Erythroblast (primary cell): ENCODE data around the gene ARRDC3.

Source experiments
- GATA1 ChIP-seq: IDR thresholded peaks from 2 replicates; pipeline ENCODE4 v1.6.1; 2011; ENCODE audit warnings: low read depth, mild to moderate bottlenecking, control low read depth, low read length, moderate library complexity
- POLR2A ChIP-seq: IDR thresholded peaks from 2 replicates; pipeline ENCODE4 v1.6.1; 2011; ENCODE audit warnings: mild to moderate bottlenecking, low read length

DNA sequence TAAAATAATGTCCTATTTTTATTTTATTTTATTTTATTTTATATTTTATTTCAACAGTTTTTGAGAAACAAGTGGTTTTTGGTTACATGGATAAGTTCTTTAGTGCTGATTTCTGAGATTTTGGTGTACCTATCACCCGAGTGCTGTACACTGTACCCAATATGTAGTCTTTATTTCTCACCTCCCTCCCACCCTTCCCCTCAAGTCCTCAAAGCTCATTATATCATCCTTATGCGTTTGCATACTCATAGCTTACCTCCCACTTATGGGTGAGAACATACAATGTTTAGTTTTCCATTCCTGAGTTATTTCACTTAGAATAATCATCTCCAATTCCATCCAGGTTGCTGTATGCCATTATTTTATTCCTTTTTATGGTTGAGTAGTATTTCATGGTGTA lies 63.5 kb downstream of the ARRDC3 start:
- TF ChIP-seq POLR2A (no peak), GATA1 (no peak)
